KMS-11 (cell line): ENCODE measurements around the gene ABAT.

Source experiments
- H2AFZ ChIP-seq: fragments of 200-600 bp; sonication (generic); 2 replicates; pipeline ENCODE4 v1.6.1; 2016; ENCODE audit warnings: antibody characterized with exemption, mixed run types, low read depth
- H3K27ac ChIP-seq: fragments of 200-600 bp; sonication (generic); 2 replicates; pipeline ENCODE4 v1.6.1; 2016; ENCODE audit warnings: mild to moderate bottlenecking, mixed run types
- H3K27me3 ChIP-seq: fragments of 200-600 bp; sonication (generic); 2 replicates; pipeline ENCODE4 v1.6.1; 2017; ENCODE audit warnings: mild to moderate bottlenecking, low read depth, mixed run types, moderate library complexity; ENCODE audit not compliant: insufficient read depth
- H3K36me3 ChIP-seq: fragments of 200-600 bp; sonication (generic); 2 replicates; pipeline ENCODE4 v1.6.1; 2017; ENCODE audit warnings: mild to moderate bottlenecking, mixed run types; ENCODE audit not compliant: insufficient read depth
- H3K4me1 ChIP-seq: fragments of 200-600 bp; sonication (generic); 2 replicates; pipeline ENCODE4 v1.6.1; 2016; ENCODE audit warnings: mild to moderate bottlenecking, low read depth, mixed run types; ENCODE audit not compliant: poor library complexity, severe bottlenecking
- H3K4me2 ChIP-seq: fragments of 200-600 bp; sonication (generic); 2 replicates; pipeline ENCODE4 v1.7.0; 2016; ENCODE audit warnings: mild to moderate bottlenecking, mixed run types
- H3K4me3 ChIP-seq: fragments of 200-600 bp; sonication (generic); IDR thresholded peaks from 2 replicates; pipeline ENCODE4 v1.6.1; 2017; ENCODE audit warnings: low read depth, low read length, mixed read lengths; ENCODE audit not compliant: insufficient read depth
- H3K79me2 ChIP-seq: fragments of 200-600 bp; sonication (generic); 2 replicates; pipeline ENCODE4 v1.6.1; 2016; ENCODE audit warnings: low read depth, mixed run types; ENCODE audit not compliant: insufficient read depth
- H3K9ac ChIP-seq: fragments of 200-600 bp; sonication (generic); 2 replicates; pipeline ENCODE4 v1.6.1; 2016; ENCODE audit warnings: mild to moderate bottlenecking, mixed run types
- H4K20me1 ChIP-seq: fragments of 200-600 bp; sonication (generic); 2 replicates; pipeline ENCODE4 v1.6.1; 2016; ENCODE audit warnings: mild to moderate bottlenecking, mixed run types; ENCODE audit not compliant: insufficient read depth
- TF ChIP-seq, protein P1 (sequence below): fragments of 200-600 bp; sonication (generic); conservative IDR thresholded peaks from 2 replicates; pipeline ENCODE4 v1.6.1; 2017; ENCODE audit warnings: low read depth, mild to moderate bottlenecking, antibody characterized with exemption, low read length, moderate library complexity, mixed read lengths

The ABAT gene

GRCh38 chr16:8713635-8714172 lies 39.3 kb downstream of the ABAT start:
- Histone ChIP-seq H3K79me2 (no peaks in the 10 kb centered on the region), H2AFZ (no peak overlapping the region), H3K4me2 (no peak overlapping the region), H3K9ac (no peak overlapping the region), H3K4me3 (no peak overlapping the region), H3K27ac (no peak overlapping the region), H3K4me1 (no peaks in the 10 kb centered on the region), H3K27me3 (no peaks in the 10 kb centered on the region), H4K20me1 (no peaks in the 10 kb centered on the region), H3K36me3 (no peaks in the 10 kb centered on the region)
- TF ChIP-seq, protein P1, sequence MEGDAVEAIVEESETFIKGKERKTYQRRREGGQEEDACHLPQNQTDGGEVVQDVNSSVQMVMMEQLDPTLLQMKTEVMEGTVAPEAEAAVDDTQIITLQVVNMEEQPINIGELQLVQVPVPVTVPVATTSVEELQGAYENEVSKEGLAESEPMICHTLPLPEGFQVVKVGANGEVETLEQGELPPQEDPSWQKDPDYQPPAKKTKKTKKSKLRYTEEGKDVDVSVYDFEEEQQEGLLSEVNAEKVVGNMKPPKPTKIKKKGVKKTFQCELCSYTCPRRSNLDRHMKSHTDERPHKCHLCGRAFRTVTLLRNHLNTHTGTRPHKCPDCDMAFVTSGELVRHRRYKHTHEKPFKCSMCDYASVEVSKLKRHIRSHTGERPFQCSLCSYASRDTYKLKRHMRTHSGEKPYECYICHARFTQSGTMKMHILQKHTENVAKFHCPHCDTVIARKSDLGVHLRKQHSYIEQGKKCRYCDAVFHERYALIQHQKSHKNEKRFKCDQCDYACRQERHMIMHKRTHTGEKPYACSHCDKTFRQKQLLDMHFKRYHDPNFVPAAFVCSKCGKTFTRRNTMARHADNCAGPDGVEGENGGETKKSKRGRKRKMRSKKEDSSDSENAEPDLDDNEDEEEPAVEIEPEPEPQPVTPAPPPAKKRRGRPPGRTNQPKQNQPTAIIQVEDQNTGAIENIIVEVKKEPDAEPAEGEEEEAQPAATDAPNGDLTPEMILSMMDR: no peak

DNA sequence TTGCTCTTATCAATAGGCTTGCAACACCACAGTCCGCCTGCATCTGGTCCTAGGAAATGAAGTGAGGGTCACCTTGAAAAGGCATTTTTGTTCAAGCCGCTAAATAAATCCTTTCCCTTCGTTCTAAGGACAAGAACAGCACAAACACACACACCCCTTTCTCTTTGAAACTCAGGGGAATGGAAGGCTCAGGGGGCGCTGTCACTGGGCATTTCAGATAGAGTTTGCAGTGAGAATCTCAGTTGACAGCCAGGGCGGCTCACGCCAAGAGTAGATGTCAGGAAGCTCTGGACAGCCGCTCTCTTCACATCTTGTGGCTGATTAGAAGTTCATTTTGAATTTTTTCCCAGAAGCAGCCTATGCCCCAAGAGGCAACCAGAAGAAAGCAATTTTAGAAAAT lies 39.8 kb downstream of the ABAT start:
- H3K9ac ChIP-seq: no peak overlapping the region
- H3K27me3 ChIP-seq: no peaks in the 10 kb centered on the region
- no peaks in the 10 kb centered on the region for H3K36me3 ChIP-seq
- TF ChIP-seq, protein P1: no peak
- no peaks in the 10 kb centered on the region for H4K20me1 ChIP-seq
- no peak overlapping the region for H3K4me3 ChIP-seq
- no peaks in the 10 kb centered on the region for H3K79me2 ChIP-seq
- no peak overlapping the region for H2AFZ ChIP-seq
- H3K4me2 ChIP-seq: no peak overlapping the region
- H3K27ac ChIP-seq: no peak overlapping the region
- H3K4me1 ChIP-seq: no peaks in the 10 kb centered on the region

DNA sequence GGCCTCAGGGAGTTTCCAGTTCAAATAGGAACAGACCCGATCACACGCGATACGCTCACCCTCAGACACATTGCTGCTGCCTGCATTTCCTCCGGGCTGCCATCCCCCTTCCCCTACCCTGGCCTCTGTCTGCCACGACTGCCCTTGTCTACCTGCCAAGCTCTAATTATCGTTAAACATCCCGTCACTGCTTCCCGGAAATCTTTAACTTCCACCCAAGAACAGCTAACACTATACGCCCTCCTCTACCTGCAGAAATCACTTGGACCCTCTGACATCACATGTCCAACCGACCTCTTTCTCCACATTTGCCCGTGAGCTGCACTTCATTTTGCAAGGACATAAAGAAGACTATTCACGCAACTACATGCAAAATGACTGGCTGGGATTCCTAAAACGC lies 40.4 kb downstream of the ABAT start:
- Histone ChIP-seq H3K36me3 (no peaks in the 10 kb centered on the region), H3K79me2 (no peaks in the 10 kb centered on the region), H3K27ac (no peak overlapping the region), H3K4me3 (no peak overlapping the region), H3K4me1 (no peaks in the 10 kb centered on the region), H3K4me2 (no peak overlapping the region), H4K20me1 (no peaks in the 10 kb centered on the region), H3K27me3 (no peaks in the 10 kb centered on the region), H3K9ac (no peak overlapping the region), H2AFZ (no peak overlapping the region)
- TF ChIP-seq, protein P1: no peak

- no peaks in the 10 kb centered on the region for H3K27me3 ChIP-seq
- H3K27ac ChIP-seq: no peak overlapping the region
- H3K4me1 ChIP-seq: no peaks in the 10 kb centered on the region
Measured at GRCh38 chr16:8716052-8716451, 41.6 kb downstream of the ABAT start.

More at GRCh38 chr16:8716052-8716451, 41.6 kb downstream of the ABAT start:
- Histone ChIP-seq H3K9ac (no peak overlapping the region), H4K20me1 (no peaks in the 10 kb centered on the region), H3K36me3 (no peaks in the 10 kb centered on the region), H3K79me2 (no peaks in the 10 kb centered on the region), H3K4me3 (no peak overlapping the region), H2AFZ (no peak overlapping the region), H3K4me2 (no peak overlapping the region)
- TF ChIP-seq, protein P1: no peak
